GM12872 (cell line): ENCODE results near the gene BCS1L.

ENCODE experiments used
- CTCF ChIP-seq: IDR thresholded peaks from 3 replicates; pipeline ENCODE4 v1.5.1; 2011; ENCODE audit warnings: low read depth, mild to moderate bottlenecking, low read length, moderate library complexity; ENCODE audit not compliant: insufficient read depth

Gene BCS1L

DNA sequence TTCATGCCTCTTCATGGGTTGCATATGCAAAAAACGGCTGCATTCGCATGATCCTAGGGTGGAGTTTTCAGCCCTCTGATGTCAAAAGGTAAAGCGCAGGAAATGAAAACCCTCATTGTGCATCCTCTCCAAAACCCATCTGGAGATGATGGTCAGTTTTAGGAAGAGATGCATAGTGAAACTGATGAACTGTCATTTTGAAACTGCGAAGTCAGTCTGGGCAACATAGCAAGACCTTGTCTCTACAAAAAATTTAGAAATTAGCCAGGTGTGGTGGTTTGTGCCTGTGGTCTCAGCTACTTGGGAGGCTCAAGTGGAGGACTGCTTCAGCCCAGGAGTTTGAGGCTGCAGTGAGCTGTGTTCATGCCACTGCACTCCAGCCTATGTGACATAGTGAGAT lies 48.6 kb downstream of the BCS1L start:
- TF ChIP-seq CTCF = no peak

DNA sequence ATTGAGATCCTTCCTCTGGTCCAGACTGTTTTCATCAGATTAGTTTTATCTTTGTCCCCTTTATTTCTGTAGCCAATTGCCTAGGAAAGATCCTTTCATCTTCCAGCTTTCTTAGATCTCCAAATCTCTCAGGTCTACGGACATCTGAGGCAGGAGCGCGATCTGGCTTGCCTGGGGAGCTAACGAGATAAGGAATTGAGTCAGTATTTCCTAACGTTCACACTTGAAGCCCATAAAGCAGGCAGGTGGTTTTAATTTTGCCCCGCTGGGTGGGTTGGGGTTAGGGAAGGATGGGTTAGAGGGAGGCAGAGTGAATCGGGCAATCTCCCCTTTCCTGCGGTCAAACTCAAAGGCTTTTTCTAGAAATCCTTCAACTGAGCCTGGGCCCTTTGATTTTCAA lies 50.4 kb downstream of the BCS1L start:
- no peak for TF ChIP-seq CTCF

DNA sequence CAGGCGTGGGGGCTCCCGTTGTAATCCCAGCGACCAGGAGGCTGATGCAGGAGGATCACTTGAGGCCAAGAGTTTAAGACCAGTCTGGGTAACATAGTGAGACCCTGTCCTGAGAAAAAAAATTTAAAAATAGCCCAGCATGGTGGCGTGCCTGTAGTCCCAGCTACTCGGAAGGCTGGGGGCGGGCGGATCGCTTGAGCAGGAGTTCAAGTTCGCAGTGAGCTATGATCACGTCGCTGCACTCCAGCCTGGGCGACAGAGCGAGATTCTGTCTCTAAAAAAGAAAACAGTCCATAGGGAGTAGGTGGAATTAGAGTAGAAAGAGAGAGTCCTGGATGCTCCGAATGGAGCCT lies 50.8 kb downstream of the BCS1L start:
- no peak for TF ChIP-seq CTCF

- peak; percentile 72 for TF ChIP-seq CTCF
These were observed 51.4 kb downstream of the BCS1L start, which contains the start of gene TTLL4 for GRCh38 chr2:218710687-218711549. TTLL4 (plus strand) TSS chr2:218710835; CDS start chr2:218737677, 26,842 bp downstream.

DNA sequence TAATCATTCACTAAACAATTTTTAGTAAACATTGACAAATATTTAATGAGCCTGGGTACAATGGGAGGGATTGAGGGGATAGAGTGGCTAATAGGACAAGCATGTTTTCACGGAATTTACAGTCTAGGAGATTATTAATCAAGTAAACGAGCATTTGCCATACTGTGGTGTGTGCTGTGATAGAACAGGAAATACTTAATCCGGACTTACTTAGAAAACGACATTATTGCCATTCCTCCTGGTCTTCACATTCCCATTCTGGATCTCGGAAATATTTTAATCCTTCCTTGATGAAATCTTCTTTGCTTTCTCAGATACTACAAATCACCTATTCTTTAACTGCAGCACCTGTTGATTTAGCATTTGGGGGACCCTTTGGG lies 52.1 kb downstream of the BCS1L start:
- no peak for TF ChIP-seq CTCF
